IMR-90 (cell line): ENCODE results near the gene DYRK1B. TPM values are rescaled to one million over a fixed set of nuclear protein-coding genes. Genes with fewer than 3 reads are reported as not detected.
A peak's percentile ranks its signal among the peaks of the same experiment; 100 is the strongest.

Experiments used
- ATAC-seq: fragments of 200-7000 bp; cut with Tn5 transposase; 2 replicates; pipeline ENCODE4 v1.9.1; 2020; ENCODE audit warnings: low read depth, mild to moderate bottlenecking, moderate library complexity
- BruUV-seq: library from RNA; stranded (reverse); fragments of 400-500 nt; replicated peaks from 2 replicates; lab custom pipeline; 2021; lab: Mats Ljungman, UMichigan
- CTCF ChIA-PET: fragments of 300-600 bp; formaldehyde crosslinking; extraction: SDS; loops from one replicate; lab custom pipeline; 2021; ENCODE audit warnings: antibody characterized with exemption; lab: Yijun Ruan, JAX
- POLR2A ChIA-PET: fragments of 300-600 bp; sonication (Branson Sonifier 250); formaldehyde crosslinking; loops from one replicate; lab custom pipeline; 2022; ENCODE audit warnings: antibody characterized with exemption; ENCODE audit not compliant: unreplicated experiment; lab: Charles Lee
- DNase-seq: peaks from one replicate; pipeline ENCODE4 v3.0.0; 2013
- H2AFZ ChIP-seq: replicated peaks from 2 replicates; pipeline ENCODE3; 2013; ENCODE audit warnings: low read length, mild to moderate bottlenecking; ENCODE audit not compliant: poor library complexity
- H2AK5ac ChIP-seq: 2 replicates; pipeline ENCODE4 v1.6.1; 2013; ENCODE audit warnings: low read depth, low read length, inconsistent platforms
- H2AK9ac ChIP-seq: replicated peaks from 2 replicates; pipeline ENCODE3; 2013; ENCODE audit warnings: mild to moderate bottlenecking, low read depth, low read length, moderate library complexity; ENCODE audit not compliant: poor library complexity
- H2BK120ac ChIP-seq: 2 replicates; pipeline ENCODE4 v1.6.1; 2013; ENCODE audit warnings: low read depth, low read length, inconsistent platforms
- H2BK15ac ChIP-seq: 3 replicates; pipeline ENCODE4 v1.6.1; 2013; ENCODE audit warnings: low read depth, low read length, inconsistent platforms
- H2BK20ac ChIP-seq: 2 replicates; pipeline ENCODE4 v1.6.1; 2013; ENCODE audit warnings: low read depth, mild to moderate bottlenecking, inconsistent platforms, low read length, moderate library complexity
- H2BK5ac ChIP-seq: 2 replicates; pipeline ENCODE4 v1.6.1; 2013; ENCODE audit warnings: mild to moderate bottlenecking, low read depth, low read length, inconsistent platforms; ENCODE audit not compliant: poor library complexity, severe bottlenecking
- H3K14ac ChIP-seq: replicated peaks from 2 replicates; pipeline ENCODE4 v1.6.1; 2013; ENCODE audit warnings: low read depth, low read length, inconsistent platforms
- H3K18ac ChIP-seq: 2 replicates; pipeline ENCODE4 v1.6.1; 2013; ENCODE audit warnings: low read depth, low read length, control low read depth
- H3K23ac ChIP-seq: 2 replicates; pipeline ENCODE4 v1.6.1; 2013; ENCODE audit warnings: low read depth, low read length, inconsistent platforms
- H3K27ac ChIP-seq: 2 replicates; pipeline ENCODE4 v1.5.1; 2013; ENCODE audit warnings: mild to moderate bottlenecking, control low read depth, low read length; ENCODE audit not compliant: insufficient read depth
- H3K27me3 ChIP-seq: 2 replicates; pipeline ENCODE4 v1.6.1; 2013; ENCODE audit warnings: low read length; ENCODE audit not compliant: control insufficient read depth, insufficient read depth
- H3K36me3 ChIP-seq: 2 replicates; pipeline ENCODE4 v1.6.1; 2013; ENCODE audit warnings: low read length, mixed read lengths; ENCODE audit not compliant: control insufficient read depth, insufficient read depth
- H3K4ac ChIP-seq: 2 replicates; pipeline ENCODE4 v1.6.1; 2013; ENCODE audit warnings: low read depth, low read length, inconsistent platforms
- H3K4me1 ChIP-seq: 2 replicates; pipeline ENCODE4 v1.6.1; 2013; ENCODE audit warnings: low read length, mixed read lengths; ENCODE audit not compliant: control insufficient read depth, insufficient read depth
- H3K4me2 ChIP-seq: 2 replicates; pipeline ENCODE4 v1.6.1; 2013; ENCODE audit warnings: low read depth, mild to moderate bottlenecking, control low read depth, low read length, moderate library complexity
- H3K4me3 ChIP-seq: 2 replicates; pipeline ENCODE4 v1.5.1; 2013; ENCODE audit warnings: low read depth, mild to moderate bottlenecking, control low read depth, low read length, moderate library complexity; ENCODE audit not compliant: insufficient read depth
- H3K56ac ChIP-seq: 2 replicates; pipeline ENCODE4 v1.6.1; 2013; ENCODE audit warnings: low read length, inconsistent platforms; ENCODE audit not compliant: insufficient read depth; ENCODE audit errors: extremely low read depth
- H3K79me1 ChIP-seq, 2 experiments: 2 replicates each; pipeline ENCODE4 v1.6.1; 2013; ENCODE audit warnings: low read length in 2 of 2, inconsistent platforms in 1 of 2, low read depth in 1 of 2
- H3K9ac ChIP-seq: 2 replicates; pipeline ENCODE4 v1.6.1; 2013; ENCODE audit warnings: low read depth, low read length, control low read depth
- H3K9me1 ChIP-seq: 2 replicates; pipeline ENCODE4 v1.6.1; 2013; ENCODE audit warnings: low read length, inconsistent platforms; ENCODE audit not compliant: insufficient read depth
- H3K9me3 ChIP-seq: 2 replicates; pipeline ENCODE4 v1.6.1; 2013; ENCODE audit warnings: low read length; ENCODE audit not compliant: control insufficient read depth, insufficient read depth
- H4K20me1 ChIP-seq: 2 replicates; pipeline ENCODE4 v1.6.1; 2013; ENCODE audit warnings: low read length, inconsistent platforms; ENCODE audit not compliant: insufficient read depth
- H4K5ac ChIP-seq: 2 replicates; pipeline ENCODE4 v1.6.1; 2013; ENCODE audit warnings: mild to moderate bottlenecking, low read depth, low read length, control low read depth
- H4K8ac ChIP-seq, 2 experiments: 2 replicates each; pipeline ENCODE4 v1.6.1; 2013; ENCODE audit warnings: low read depth in 2 of 2, low read length in 2 of 2, control low read depth in 1 of 2, inconsistent platforms in 1 of 2
- H4K91ac ChIP-seq: 2 replicates; pipeline ENCODE4 v1.6.1; 2013; ENCODE audit warnings: low read depth, low read length, inconsistent platforms; ENCODE audit not compliant: insufficient read depth
- CHD1 ChIP-seq: IDR thresholded peaks from 2 replicates; pipeline ENCODE4 v1.6.1; 2012; ENCODE audit warnings: low read depth, low read length, improper control_type of control experiment
- MAFK ChIP-seq: IDR thresholded peaks from 2 replicates; pipeline ENCODE4 v1.6.1; 2012; ENCODE audit warnings: low read depth, low read length, improper control_type of control experiment
- MXI1 ChIP-seq: IDR thresholded peaks from 2 replicates; pipeline ENCODE4 v1.6.1; 2012; ENCODE audit warnings: low read depth, mild to moderate bottlenecking, low read length, moderate library complexity, borderline replicate concordance
- NFE2L2 ChIP-seq: fragments of 150-350 bp; IDR thresholded peaks from 2 replicates; pipeline ENCODE4 v1.6.1; 2016; ENCODE audit warnings: low read depth, mild to moderate bottlenecking, low read length
- POLR2A ChIP-seq: IDR thresholded peaks from 2 replicates; pipeline ENCODE4 v1.6.1; 2012; ENCODE audit warnings: mild to moderate bottlenecking, low read depth, low read length
- WGBS, 2 experiments: methylation state at CpG; one replicate each; pipeline versions ENCODE4 v1.1.5 to v1.1.7; 2013; ENCODE audit warnings: missing lambda C conversion rate in 2 of 2; ENCODE audit not compliant: insufficient read length in 1 of 2; ENCODE audit errors: extremely low coverage in 2 of 2; 5-methylcytosine and 5-hydroxymethylcytosine counted together
- dilution Hi-C: fragments of 300-500 bp; cut with HindIII; formaldehyde crosslinking; loops from one replicate; pipeline ENCODE4 v1.14.3; 2018; ENCODE audit warnings: low sequenced_read_pairs; ENCODE audit not compliant: unreplicated experiment
- in situ Hi-C: fragments of 300-500 bp; cut with MboI; formaldehyde crosslinking; loops from 3 replicates; pipeline ENCODE4 v1.14.3; 2019; ENCODE audit warnings: low sequenced_read_pairs, inconsistent platforms, mixed read lengths
- intact Hi-C: fragments of 100-400 bp; cut with micrococcal nuclease; formaldehyde crosslinking; loops from 2 replicates; pipeline ENCODE4 v1.10.0; 2022
- polyA plus RNA-seq, 3 experiments: library from polyadenylated mRNA; depleted of rRNA; stranded (reverse); fragments of >200 nt; gene quantifications; 2 replicates each; pipeline ENCODE4 v1.2.3, GENCODE V29; 2012; ENCODE audit warnings: low replicate concordance in 1 of 3
- total RNA-seq: library from RNA; depleted of rRNA; stranded (reverse); fragments of >200 nt; gene quantifications from 2 replicates; pipeline ENCODE4 v1.2.3, GENCODE V29; 2012
- TF ChIP-seq, protein P1 (sequence below): fragments of 150-350 bp; IDR thresholded peaks from 2 replicates; pipeline ENCODE4 v1.6.1; 2017; ENCODE audit warnings: mild to moderate bottlenecking, antibody characterized with exemption, low read length, low read depth

DYRK1B gene
- total and polyA plus RNA-seq, 2 of the 4 experiments (the other 2 are of a cell fraction) = 2.7 to 11.4 TPM

DNA sequence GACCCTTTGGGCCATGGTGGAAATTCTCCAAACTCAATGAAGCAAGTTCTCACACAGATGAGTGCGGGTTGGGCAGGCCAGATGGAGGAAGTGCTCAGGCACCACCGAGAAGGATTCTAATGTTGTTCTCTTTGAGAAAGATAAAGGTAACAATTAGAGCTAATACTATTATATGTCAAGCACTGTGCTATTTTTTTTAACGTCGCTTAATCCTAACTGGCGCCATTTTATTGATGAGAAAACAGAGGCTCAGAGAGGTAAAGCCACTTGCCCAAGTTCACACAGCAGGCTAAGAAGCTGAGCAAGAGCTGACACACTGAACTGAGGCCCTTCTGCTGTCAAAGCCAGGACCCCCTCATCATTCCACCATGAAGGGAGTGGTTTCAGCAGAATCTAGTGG, 11.2 kb upstream of the DYRK1B start:
- H3K9me3 ChIP-seq = no peaks in the 10 kb centered on the region
- H2BK20ac ChIP-seq = no peak overlapping the region
- peaks cover 5 to 44% of the 10 kb centered on the region in 2 experiments; a peak in 3 of 4 replicates for H3K79me1 ChIP-seq
- peak overlapping the region; percentile 30; the same call in 1 of the 2 replicates for H3K27ac ChIP-seq
- peaks cover 5% of the 10 kb centered on the region; the same call in 1 of the 2 replicates for H3K9me1 ChIP-seq
- H4K91ac ChIP-seq = no peak overlapping the region
- no peak overlapping the region for H3K4ac ChIP-seq
- ChIA-PET POLR2A (interaction anchor here (0.6 kb wide), 1 partner anchor 248 kb away, joined by 4 read pairs; no protein-coding TSS in a partner anchor), CTCF (interaction anchor here (1.1 kb wide), 1 partner anchor 126 kb away, joined by 4 read pairs; the partner anchor contains the start of gene PSMC4)
- H4K20me1 ChIP-seq = peaks cover 30% of the 10 kb centered on the region
- dilution Hi-C loops (no loop called here), in situ Hi-C loops (loop anchor here (10.0 to 25.0 kb wide), 2 partner anchors 300 to 408 kb away; partner anchors contain the start of genes EID2, RPS16 and SUPT5H), intact Hi-C loops (loop anchor here (2.0 to 10.0 kb wide), 2 partner anchors 294 to 400 kb away; partner anchors contain the start of gene SUPT5H)
- H3K9ac ChIP-seq = peak overlapping the region; percentile 91
- no peak overlapping the region for H3K18ac ChIP-seq
- H3K36me3 ChIP-seq = no peaks in the 10 kb centered on the region
- no peak overlapping the region for H2BK5ac ChIP-seq
- peak overlapping the region; percentile 70; the same call in 1 of the 2 replicates for H3K23ac ChIP-seq
- DNase-seq (no peak), ATAC-seq (no peak)
- peak overlapping the region; percentile 98 for H3K4me2 ChIP-seq
- TF ChIP-seq, protein P1, sequence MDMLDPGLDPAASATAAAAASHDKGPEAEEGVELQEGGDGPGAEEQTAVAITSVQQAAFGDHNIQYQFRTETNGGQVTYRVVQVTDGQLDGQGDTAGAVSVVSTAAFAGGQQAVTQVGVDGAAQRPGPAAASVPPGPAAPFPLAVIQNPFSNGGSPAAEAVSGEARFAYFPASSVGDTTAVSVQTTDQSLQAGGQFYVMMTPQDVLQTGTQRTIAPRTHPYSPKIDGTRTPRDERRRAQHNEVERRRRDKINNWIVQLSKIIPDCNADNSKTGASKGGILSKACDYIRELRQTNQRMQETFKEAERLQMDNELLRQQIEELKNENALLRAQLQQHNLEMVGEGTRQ = no peak
- TF ChIP-seq NFE2L2 (no peak), POLR2A (no peak), MAFK (no peak), MXI1 (no peak), CHD1 (no peak)
- peak overlapping the region; percentile 85 for H3K4me3 ChIP-seq
- no peak overlapping the region for H4K5ac ChIP-seq
- no peaks in the 10 kb centered on the region for H3K27me3 ChIP-seq
- H2BK15ac ChIP-seq = no peak overlapping the region
- peak overlapping the region; percentile 35 for H2AFZ ChIP-seq
- no peak overlapping the region for H2AK5ac ChIP-seq
- BruUV-seq = no TSS peak
- 0 out of 2 replicates have a peak overlapping the region, but pooled peaks have one; percentile 50 for H3K14ac ChIP-seq
- H2BK120ac ChIP-seq = no peak overlapping the region
- peak overlapping the region; percentile 35; the same call in 1 of the 2 replicates for H3K56ac ChIP-seq
- WGBS, 2 experiments = no CpG with 5 or more reads among the region's 5 CpGs
- H3K4me1 ChIP-seq = peaks cover 19% of the 10 kb centered on the region
- no peak overlapping the region; a peak in 1 of 4 replicates for H4K8ac ChIP-seq
- H2AK9ac ChIP-seq = peak overlapping the region; percentile 89
